Stimulated activated CD8-positive, alpha-beta memory T cell treated with anti-CD3 and anti-CD28 coated beads, Interleukin-7, amount 100 ng/mL, for 24 hours (primary cell): ENCODE measurements around the gene SLC25A26.

Experiments
- DNase-seq: peaks from one replicate; pipeline ENCODE4 v3.0.0-alpha.2; 2020; ENCODE audit warnings: low read depth

The SLC25A26 gene

GRCh38 chr3:66227051-66227450, 6.2 kb downstream of the SLC25A26 start:
- DNase-seq = no peak

GRCh38 chr3:66227915-66228314, 7.1 kb downstream of the SLC25A26 start:
- no peak for DNase-seq

GRCh38 chr3:66228707-66229106, 7.9 kb downstream of the SLC25A26 start:
- no peak for DNase-seq

- no peak for DNase-seq
Observed at GRCh38 chr3:66229931-66230330, 9.1 kb downstream of the SLC25A26 start.

- no peak for DNase-seq
Observed at GRCh38 chr3:66233033-66233432, 12.2 kb downstream of the SLC25A26 start.

- DNase-seq = no peak
Observed at GRCh38 chr3:66236281-66236680, 15.5 kb downstream of the SLC25A26 start.

GRCh38 chr3:66237552-66237951, 16.8 kb downstream of the SLC25A26 start:
- DNase-seq = no peak

- no peak for DNase-seq
Observed at GRCh38 chr3:66239513-66240123, 18.8 kb downstream of the SLC25A26 start.

GRCh38 chr3:66241466-66241865, 20.7 kb downstream of the SLC25A26 start:
- no peak for DNase-seq

GRCh38 chr3:66242788-66243464, 22.1 kb downstream of the SLC25A26 start:
- DNase-seq = no peak

- DNase-seq = no peak
Observed at GRCh38 chr3:66248641-66249040, 27.8 kb downstream of the SLC25A26 start.

- no peak for DNase-seq
Observed at GRCh38 chr3:66253790-66254620, 33.2 kb downstream of the SLC25A26 start.

- no peak for DNase-seq
Observed at GRCh38 chr3:66255865-66256264, 35.1 kb downstream of the SLC25A26 start.

GRCh38 chr3:66256806-66257205, 36.0 kb downstream of the SLC25A26 start:
- DNase-seq = no peak

GRCh38 chr3:66259566-66260255, 38.9 kb downstream of the SLC25A26 start:
- DNase-seq = no peak

GRCh38 chr3:66260431-66260830, 39.6 kb downstream of the SLC25A26 start:
- DNase-seq = no peak

- no peak for DNase-seq
Observed at GRCh38 chr3:66261355-66261754, 40.6 kb downstream of the SLC25A26 start.

GRCh38 chr3:66265649-66266048, 44.8 kb downstream of the SLC25A26 start:
- DNase-seq = no peak

- no peak for DNase-seq
Observed at GRCh38 chr3:66266551-66266950, 45.8 kb downstream of the SLC25A26 start.

- no peak for DNase-seq
Observed at GRCh38 chr3:66267031-66267430, 46.2 kb downstream of the SLC25A26 start.

- no peak for DNase-seq
Observed at GRCh38 chr3:66267906-66268305, 47.1 kb downstream of the SLC25A26 start.

- no peak for DNase-seq
Observed at GRCh38 chr3:66268864-66269263, 48.1 kb downstream of the SLC25A26 start.
